GM18520 (cell line): ENCODE measurements around the gene CRNKL1.
A peak's percentile ranks its signal among the peaks of the same experiment; 100 is the strongest.

Experiments
- ATAC-seq: cut with Tn5 transposase; IDR thresholded peaks from one replicate; pipeline ENCODE4 v1.9.1; 2021; ENCODE audit not compliant: unreplicated experiment

The CRNKL1 gene

DNA sequence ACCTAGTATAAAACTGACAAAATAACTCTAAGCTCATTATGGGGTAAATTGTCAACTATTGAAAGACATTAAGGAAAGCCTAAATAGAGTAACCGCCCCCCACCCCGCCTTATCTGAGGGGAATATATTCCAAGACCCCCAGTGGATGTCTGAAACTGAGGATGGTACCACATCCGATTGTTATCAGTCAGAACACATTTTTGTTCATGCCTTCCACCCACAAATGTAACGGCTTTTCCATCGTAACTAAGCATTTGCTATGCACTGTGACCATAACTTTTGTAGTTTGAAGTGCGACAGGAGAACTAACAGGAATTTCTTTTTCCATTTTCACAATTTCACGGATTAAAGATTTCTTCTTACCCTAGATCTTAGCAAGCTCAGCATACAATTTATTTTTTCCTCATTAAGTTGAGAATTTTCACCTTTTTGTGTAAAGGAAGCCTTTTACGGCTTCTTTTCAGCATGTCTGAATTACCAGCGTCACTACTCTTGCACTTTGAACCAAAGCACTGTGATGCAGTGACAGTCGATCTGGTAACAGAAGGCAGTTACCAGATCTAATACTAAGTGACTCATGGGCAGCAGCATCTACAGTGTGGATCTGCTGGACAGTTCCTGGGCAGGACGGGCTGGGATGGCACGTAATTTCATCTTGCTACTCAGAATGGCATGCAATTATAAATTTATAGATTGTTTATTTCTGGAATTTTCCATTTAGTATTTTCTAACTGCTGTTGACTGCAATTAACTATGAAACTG is 11.9 kb upstream of the CRNKL1 start:
- ATAC-seq: no peak

DNA sequence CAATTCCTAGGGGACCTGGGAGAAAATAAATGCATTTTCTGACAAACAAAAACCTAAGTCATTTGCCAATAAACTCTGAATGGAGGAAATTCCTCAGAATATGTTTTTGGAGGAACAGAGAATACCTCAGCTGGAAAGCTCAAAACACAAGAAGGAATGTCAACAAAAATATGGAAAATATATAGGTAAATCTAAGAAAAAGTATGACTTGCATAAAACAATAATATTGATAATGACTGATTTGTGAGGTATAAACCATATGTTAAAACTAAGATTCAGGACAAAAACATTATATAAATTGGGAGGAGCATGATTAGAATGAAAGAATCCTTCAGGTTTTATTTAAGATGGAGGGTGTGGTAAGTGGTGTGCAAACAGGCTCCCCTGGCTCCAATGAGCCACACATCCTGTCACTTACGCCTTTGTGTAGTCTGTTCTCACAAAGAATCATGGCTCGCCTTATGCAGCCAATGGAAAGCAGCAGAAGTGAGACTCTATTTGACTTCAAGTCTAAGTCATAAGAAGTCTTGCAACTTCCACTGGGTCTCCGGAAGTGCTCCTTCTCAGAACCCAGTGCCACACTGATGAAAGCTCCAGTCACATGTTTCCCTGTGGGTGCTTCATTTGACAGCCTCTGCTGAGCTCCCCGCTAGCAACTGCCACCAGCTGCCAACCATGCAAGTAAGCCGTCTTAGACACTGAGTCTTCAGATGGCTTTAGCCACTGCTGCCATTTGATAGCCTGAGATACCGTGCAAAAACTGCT is 8.2 kb upstream of the CRNKL1 start:
- no peak for ATAC-seq

- no peak for ATAC-seq
Observed at GRCh38 chr20:20051767-20052073, 546 bp downstream of the CRNKL1 start.

- no peak for ATAC-seq
Observed at GRCh38 chr20:20039752-20040387, 12.4 kb downstream of the CRNKL1 start.

GRCh38 chr20:20038586-20038985 is 13.7 kb downstream of the CRNKL1 start:
- ATAC-seq: no peak

GRCh38 chr20:20037960-20038359 is 14.3 kb downstream of the CRNKL1 start:
- ATAC-seq: no peak

- no peak for ATAC-seq
Observed at GRCh38 chr20:20036756-20037155, 15.5 kb downstream of the CRNKL1 start.

- no peak for ATAC-seq
Observed at GRCh38 chr20:20034486-20034885, 17.8 kb downstream of the CRNKL1 start.

DNA sequence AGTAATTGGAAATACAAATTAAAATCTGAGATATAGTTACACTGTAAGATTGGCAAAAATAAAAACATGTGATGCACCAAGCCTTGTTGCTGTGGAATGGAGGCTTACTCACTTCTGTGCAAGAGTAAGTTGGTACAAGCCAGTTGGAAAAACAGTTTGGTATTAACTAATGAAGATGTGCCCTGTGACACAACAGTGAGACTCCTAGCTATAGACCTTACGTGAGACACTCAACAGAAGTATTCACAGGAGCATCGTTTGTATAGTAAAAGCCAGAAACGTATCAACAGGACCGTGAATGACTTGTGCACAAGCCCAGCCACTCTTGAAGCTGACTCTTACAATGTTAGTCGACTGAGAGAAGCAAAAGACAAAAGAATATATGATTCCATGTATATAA is 20.5 kb downstream of the CRNKL1 start:
- no peak for ATAC-seq

DNA sequence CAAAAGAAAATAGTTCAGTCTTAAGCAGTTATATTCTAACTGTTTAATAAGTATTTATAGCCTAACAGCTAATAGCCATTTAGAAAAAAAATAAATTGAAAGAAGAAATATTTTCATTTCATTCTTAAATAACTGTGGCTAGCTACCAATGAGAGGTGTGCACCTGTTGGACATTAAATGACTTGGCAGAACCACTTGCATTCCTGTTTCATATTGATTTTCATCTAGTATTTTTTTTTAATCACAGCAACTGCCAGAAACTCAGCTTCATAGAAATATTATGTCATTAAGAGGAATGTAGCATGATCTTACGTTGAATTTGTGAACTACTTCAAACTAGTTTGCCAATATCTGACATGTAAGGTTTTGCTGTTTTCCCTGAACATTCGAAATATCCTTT is 25.0 kb downstream of the CRNKL1 start:
- no peak for ATAC-seq

DNA sequence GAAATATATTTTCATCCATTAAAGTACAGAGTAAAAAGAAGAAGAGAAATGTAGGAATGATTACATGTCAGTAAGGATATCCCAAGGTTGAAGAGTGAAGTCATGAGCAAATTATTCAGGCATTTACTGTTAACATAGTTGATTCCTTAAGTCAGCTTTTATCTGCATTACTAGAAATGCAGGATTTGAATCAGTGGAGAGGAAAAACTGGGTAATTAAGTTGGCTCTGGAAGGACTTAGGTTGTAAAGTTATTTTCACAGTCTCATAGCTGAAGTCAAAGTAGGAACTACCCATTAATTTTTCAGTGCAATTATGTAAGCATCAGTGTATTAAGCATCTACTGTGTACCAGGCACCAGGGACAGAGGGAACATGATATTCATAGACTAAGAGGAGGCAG is 27.3 kb downstream of the CRNKL1 start:
- no peak for ATAC-seq

- no peak for ATAC-seq
Observed at GRCh38 chr20:20023395-20023794, 28.9 kb downstream of the CRNKL1 start.

- ATAC-seq: peak; percentile 67
Observed at GRCh38 chr20:20022498-20022897, 29.8 kb downstream of the CRNKL1 start.

GRCh38 chr20:20021835-20022234 is 30.4 kb downstream of the CRNKL1 start:
- ATAC-seq: no peak

DNA sequence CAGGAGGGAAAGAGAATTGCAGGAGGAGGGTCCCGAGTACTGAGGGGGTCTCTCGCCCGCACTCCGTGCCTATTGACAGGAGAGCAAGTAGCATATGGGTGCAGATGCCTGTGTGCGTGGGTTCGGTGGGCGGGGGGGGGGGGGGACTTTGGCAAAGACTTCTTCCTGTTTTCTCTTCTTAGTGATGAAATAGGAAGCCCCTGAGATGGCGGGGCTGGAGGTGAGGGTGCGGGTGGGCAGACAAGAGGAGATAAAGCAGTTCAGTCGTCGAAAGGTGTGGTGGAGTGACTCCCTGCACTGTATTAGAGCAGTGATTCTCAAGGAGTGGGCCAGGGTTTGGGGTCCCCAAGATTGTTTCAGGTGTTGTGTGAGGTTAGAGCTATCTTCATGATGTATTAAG is 31.4 kb downstream of the CRNKL1 start:
- no peak for ATAC-seq

DNA sequence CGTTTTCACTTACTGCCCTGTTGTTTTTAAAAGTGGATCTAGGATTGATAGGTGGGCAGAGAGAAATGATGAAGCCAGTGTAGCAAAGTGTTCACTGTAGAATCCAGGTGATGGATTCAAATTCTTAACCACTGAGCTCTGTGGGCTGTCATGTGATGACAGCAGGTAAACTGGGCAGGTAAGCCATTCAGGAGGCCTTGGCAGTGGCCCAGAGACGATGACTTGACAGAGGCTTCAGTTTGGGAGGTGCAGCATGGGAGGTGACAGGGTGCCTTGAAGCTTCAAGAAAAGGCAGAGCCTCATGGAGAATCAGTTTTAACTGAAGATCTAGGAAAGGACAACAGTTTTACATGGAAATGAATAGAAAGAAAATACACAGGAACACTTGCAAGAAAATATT is 33.1 kb downstream of the CRNKL1 start:
- ATAC-seq: no peak

DNA sequence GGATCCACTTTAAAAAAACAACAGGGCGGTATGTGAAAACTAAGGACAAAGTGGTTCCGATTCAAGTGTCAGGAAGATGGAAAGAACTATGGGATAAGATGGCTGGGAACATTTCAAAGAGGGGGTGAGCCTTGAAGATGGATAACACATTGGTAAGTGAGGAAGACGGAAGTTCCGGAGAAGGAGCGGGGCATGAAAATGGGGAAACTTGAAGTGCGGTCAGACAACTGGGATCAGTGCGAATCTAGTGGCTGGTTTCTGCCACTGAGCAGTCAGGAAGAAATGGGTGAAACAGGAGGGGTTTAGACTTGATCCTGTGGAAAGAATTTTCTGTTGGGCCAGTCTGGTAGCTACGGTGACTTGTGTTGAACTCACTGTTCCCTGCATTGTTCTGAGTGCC is 33.9 kb downstream of the CRNKL1 start:
- ATAC-seq: no peak

DNA sequence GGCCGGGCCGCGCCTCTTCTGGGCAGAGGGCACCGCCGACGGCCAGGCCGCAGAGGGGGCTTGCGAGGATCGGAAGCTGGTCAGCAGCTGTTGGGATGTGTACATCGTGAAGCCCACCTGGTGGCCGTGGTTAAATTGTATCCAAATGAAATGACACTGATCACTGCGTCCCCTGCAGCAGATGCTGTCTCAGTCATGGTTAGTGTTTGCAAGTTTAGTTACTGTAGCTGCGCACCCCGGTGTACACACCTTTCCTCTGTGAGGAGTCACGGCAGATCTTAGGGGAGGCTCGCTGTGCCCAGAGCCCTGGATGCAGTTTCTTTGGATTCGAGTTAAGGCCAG is 34.5 kb downstream of the CRNKL1 start:
- no peak for ATAC-seq

DNA sequence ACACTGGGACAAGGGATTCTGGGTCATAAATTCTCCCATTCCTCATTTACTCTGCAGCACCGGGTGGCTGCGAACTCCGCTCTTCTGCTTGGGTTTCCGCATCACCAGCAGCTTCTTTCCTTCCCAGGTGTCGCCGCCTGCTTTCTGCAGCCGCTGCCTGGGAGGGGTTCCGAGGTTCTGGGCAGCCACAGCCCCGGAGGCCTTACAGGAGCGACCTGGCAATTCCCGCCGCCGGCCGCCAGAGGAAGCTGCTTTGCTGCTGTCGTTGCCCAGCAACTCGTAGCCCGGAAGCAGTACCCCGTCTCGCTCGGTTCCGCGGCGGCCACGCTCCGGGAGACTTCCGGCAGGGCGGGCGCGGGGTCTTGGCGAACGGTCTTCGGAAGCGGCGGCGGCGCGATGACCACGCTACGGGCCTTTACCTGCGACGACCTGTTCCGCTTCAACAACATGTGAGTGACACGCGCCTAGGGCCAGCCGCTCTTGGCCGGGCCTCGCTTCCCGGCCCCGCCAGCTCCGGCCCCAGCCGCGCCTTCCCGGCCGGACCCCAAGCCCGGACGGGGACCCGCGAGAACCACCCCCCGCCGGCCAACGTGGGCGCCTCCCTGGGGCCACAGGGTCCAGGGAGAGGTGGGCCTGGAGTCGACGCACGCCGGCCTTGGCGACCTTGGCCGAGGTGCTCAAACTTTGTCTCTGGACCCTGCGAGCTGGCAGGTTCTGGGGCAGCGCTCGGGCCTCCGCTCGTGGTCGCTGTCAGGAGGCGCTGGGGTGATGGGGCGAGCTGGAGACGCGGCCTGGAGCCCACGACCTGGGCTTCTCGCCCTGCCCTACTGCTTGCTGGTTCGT is 35.0 kb downstream of the CRNKL1 start, which contains the start of gene NAA20:
NAA20 (plus strand) TSS at position 362 of the 843 bp plus-strand sequence; CDS start at position 397, 35 bp downstream.
- peak; percentile 98 for ATAC-seq

GRCh38 chr20:20014659-20015058 is 37.6 kb downstream of the CRNKL1 start:
- no peak for ATAC-seq

DNA sequence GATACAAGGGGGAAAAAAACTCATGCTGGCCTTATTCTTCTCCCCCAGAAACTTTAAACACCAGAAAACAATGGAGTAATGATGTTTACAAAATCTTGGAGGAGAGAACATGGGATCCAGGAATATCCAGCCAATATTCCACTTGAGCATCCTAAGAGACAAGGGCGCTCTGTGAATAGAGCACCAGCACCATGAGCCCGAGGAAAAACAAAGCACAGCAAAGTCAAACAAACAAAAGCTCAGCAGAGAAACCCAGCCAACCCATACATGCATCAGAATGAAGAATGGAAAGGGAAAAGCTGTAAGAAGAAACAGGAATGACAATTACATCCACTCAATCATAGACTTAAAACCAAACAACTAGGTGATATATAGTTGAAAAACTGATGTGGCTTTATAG is 39.7 kb downstream of the CRNKL1 start:
- ATAC-seq: no peak
